Mucosa of descending colon (tissue), 3 donors: ENCODE data around the gene RSPH1. TPM values are rescaled to one million over a fixed set of nuclear protein-coding genes. Genes with fewer than 3 reads are reported as not detected.
A peak's percentile ranks its signal among the peaks of the same experiment; 100 is the strongest.

Experiments used
- ATAC-seq: fragments of 200-7000 bp; cut with Tn5 transposase; one replicate; pipeline ENCODE4 v1.9.1; 2020; ENCODE audit warnings: mild to moderate bottlenecking, moderate library complexity
- DNase-seq, 3 donors: peaks; one replicate each; pipeline ENCODE4 v3.0.0-alpha.2; 2020
- H3K36me3 ChIP-seq: fragments of 200-600 bp; one replicate; pipeline ENCODE4 v1.8.0; 2021; ENCODE audit warnings: low read depth, mild to moderate bottlenecking
- H3K4me1 ChIP-seq: fragments of 200-600 bp; one replicate; pipeline ENCODE4 v1.8.0; 2021; ENCODE audit warnings: low read depth, mild to moderate bottlenecking
- H3K4me3 ChIP-seq: fragments of 200-600 bp; one replicate; pipeline ENCODE4 v1.8.0; 2021; ENCODE audit warnings: mild to moderate bottlenecking
- H3K9me3 ChIP-seq: fragments of 200-600 bp; one replicate; pipeline ENCODE4 v1.8.0; 2021; ENCODE audit warnings: mild to moderate bottlenecking
- intact Hi-C, 2 donors: fragments of 100-400 bp; cut with DNase I in 1 of 2; cut with micrococcal nuclease in 1 of 2; formaldehyde crosslinking; loops; one replicate each; pipeline versions ENCODE4 v1.11.0 to v1.11.1; 2022; cut with DNase I, micrococcal nuclease
- total RNA-seq, 3 donors: library from RNA; stranded (reverse); fragmentation: NEBNext Ultra II Directional in 2 of 3; extraction: Animal tissue kit (Norgen Biotek cat#: 25700) in 2 of 3; gene quantifications; one replicate each; pipeline versions ENCODE4 v1.2.1 to v1.2.4, GENCODE V29; 2021 to 2023
- TF ChIP-seq, protein P1 (sequence below): fragments of 200-600 bp; IDR thresholded peaks from one replicate; pipeline ENCODE4 v1.8.0; 2022; ENCODE audit warnings: antibody characterized with exemption, mild to moderate bottlenecking
- donor health status: DM: no; HTN: no; CAD: no; lungs with moderate emphysema.
- donor health status: DM: no; HTN: no; CAD: no.
- donor health status: DM: no; HTN: yes; CAD: no.

Gene RSPH1
- total RNA-seq, 3 donors from 2014 or later: 4.0 to 7.6 (median 4.5) TPM

- ATAC-seq (no peak), DNase-seq (peak in 1 of 3 donors; percentile 52)
- H3K9me3 ChIP-seq: no peaks in the 10 kb centered on the region
- H3K36me3 ChIP-seq: no peaks in the 10 kb centered on the region
- H3K4me1 ChIP-seq: peaks cover 9% of the 10 kb centered on the region
- intact Hi-C loops: no loop called here
- H3K4me3 ChIP-seq: no peak overlapping the region
- TF ChIP-seq, protein P1, sequence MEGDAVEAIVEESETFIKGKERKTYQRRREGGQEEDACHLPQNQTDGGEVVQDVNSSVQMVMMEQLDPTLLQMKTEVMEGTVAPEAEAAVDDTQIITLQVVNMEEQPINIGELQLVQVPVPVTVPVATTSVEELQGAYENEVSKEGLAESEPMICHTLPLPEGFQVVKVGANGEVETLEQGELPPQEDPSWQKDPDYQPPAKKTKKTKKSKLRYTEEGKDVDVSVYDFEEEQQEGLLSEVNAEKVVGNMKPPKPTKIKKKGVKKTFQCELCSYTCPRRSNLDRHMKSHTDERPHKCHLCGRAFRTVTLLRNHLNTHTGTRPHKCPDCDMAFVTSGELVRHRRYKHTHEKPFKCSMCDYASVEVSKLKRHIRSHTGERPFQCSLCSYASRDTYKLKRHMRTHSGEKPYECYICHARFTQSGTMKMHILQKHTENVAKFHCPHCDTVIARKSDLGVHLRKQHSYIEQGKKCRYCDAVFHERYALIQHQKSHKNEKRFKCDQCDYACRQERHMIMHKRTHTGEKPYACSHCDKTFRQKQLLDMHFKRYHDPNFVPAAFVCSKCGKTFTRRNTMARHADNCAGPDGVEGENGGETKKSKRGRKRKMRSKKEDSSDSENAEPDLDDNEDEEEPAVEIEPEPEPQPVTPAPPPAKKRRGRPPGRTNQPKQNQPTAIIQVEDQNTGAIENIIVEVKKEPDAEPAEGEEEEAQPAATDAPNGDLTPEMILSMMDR: no peak
These were observed 42.6 kb downstream of the RSPH1 start for GRCh38 chr21:42453224-42453985.

- H3K9me3 ChIP-seq: no peaks in the 10 kb centered on the region
- TF ChIP-seq, protein P1: no peak
- intact Hi-C loops: no loop called here
- no peaks in the 10 kb centered on the region for H3K36me3 ChIP-seq
- ATAC-seq (no peak), DNase-seq (peak in 1 of 3 donors; percentile 46)
- no peak overlapping the region for H3K4me3 ChIP-seq
- H3K4me1 ChIP-seq: peaks cover 9% of the 10 kb centered on the region
These were observed 43.4 kb downstream of the RSPH1 start for GRCh38 chr21:42452401-42453223.

DNA sequence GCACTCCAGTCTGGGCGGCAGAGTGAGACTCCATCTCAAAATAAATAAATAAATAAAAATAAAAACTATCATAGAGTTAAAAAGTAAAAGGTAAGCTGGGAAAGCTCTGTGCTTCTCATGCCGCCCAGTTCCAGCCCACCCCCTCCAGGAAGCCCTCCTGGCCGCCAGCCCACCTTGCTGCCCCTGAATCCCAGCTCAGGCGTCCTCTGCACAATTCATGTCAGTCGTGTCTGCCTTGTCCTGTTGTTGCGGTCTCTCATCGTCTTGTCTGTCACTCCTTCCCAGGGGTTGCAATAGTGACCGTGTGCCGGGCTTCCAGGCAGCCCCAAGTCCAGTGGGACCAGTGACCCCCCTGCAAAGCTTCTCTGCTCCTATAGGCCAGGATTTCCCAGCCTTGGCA is 44.1 kb downstream of the RSPH1 start:
- H3K4me1 ChIP-seq: peaks cover 9% of the 10 kb centered on the region
- H3K9me3 ChIP-seq: no peaks in the 10 kb centered on the region
- no peaks in the 10 kb centered on the region for H3K36me3 ChIP-seq
- intact Hi-C loops: no loop called here
- ATAC-seq (no peak), DNase-seq (no peak)
- H3K4me3 ChIP-seq: no peak overlapping the region
- TF ChIP-seq, protein P1: no peak

DNA sequence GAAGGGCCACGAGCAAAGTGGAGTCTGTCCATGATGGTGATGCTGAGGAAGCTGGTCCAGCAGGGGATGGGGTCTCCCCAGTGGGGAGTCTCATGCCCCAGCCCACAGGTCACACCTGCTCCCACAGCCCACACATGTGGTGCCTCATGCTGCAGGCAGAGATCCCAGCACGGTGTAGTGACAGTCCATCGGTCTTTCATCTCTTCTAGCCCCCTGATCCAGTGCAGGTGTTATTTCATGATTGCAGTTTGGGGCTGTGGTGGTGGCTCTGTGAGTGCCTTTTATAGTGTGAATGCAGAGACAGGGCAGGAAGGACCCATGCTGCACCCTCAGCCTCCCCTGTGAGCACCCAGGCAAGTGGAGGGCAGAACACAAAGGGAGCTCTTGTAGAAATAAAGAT is 47.3 kb downstream of the RSPH1 start:
- ATAC-seq: no peak
- intact Hi-C loops: no loop called here
- Histone ChIP-seq H3K36me3 (no peaks in the 10 kb centered on the region), H3K9me3 (no peaks in the 10 kb centered on the region), H3K4me1 (peaks cover 9% of the 10 kb centered on the region), H3K4me3 (no peak overlapping the region)
- peak in 2 of 3 donors; percentile 19 to 40 for DNase-seq
- TF ChIP-seq, protein P1: no peak

GRCh38 chr21:42447732-42448131 is 48.3 kb downstream of the RSPH1 start:
- ATAC-seq (no peak), DNase-seq (no peak)
- TF ChIP-seq, protein P1: no peak
- H3K9me3 ChIP-seq: no peaks in the 10 kb centered on the region
- peaks cover 9% of the 10 kb centered on the region for H3K4me1 ChIP-seq
- H3K4me3 ChIP-seq: no peak overlapping the region
- no peaks in the 10 kb centered on the region for H3K36me3 ChIP-seq
- intact Hi-C loops: no loop called here
